Ascending aorta (tissue), 2 donors: Measurements from ENCODE around the gene ABCA10. TPM values are rescaled to one million over a fixed set of nuclear protein-coding genes. Genes with fewer than 3 reads are reported as not detected.

Experiments
- DNase-seq, 2 donors: peaks; one replicate each; pipeline ENCODE4 v3.0.0-alpha.2; 2019; ENCODE audit warnings: low spot score in 2 of 2
- H3K27ac ChIP-seq, 2 donors: fragments of 200-600 bp; sonication (generic); one replicate each; pipeline ENCODE4 v1.5.1; 2016 to 2017; ENCODE audit warnings: mild to moderate bottlenecking in 1 of 2
- H3K27me3 ChIP-seq: fragments of 200-600 bp; sonication (generic); one replicate; pipeline ENCODE4 v1.5.1; 2017
- H3K36me3 ChIP-seq, 2 donors: fragments of 200-600 bp; sonication (generic); one replicate each; pipeline ENCODE4 v1.5.1; 2016
- H3K4me1 ChIP-seq, 2 donors: fragments of 200-600 bp; sonication (generic); one replicate each; pipeline ENCODE4 v1.5.1; 2016 to 2017; ENCODE audit warnings: mild to moderate bottlenecking in 1 of 2
- H3K4me3 ChIP-seq, 2 donors: fragments of 200-600 bp; sonication (generic); one replicate each; pipeline ENCODE4 v1.5.1; 2016 to 2017; ENCODE audit warnings: mild to moderate bottlenecking in 1 of 2
- H3K9me3 ChIP-seq, 2 donors: fragments of 200-600 bp; sonication (generic); one replicate each; pipeline ENCODE4 v1.5.1; 2016
- intact Hi-C: fragments of 100-400 bp; cut with DNase I; formaldehyde crosslinking; loops from one replicate; pipeline ENCODE4 v1.15.1; 2023
- total RNA-seq: library from RNA; depleted of rRNA; stranded (reverse); fragments of >200 nt; gene quantifications from one replicate; pipeline ENCODE4 v1.1.0, GENCODE V29; 2016
- TF ChIP-seq, protein P1 (sequence below), 3 experiments: fragments of 200-600 bp in 2 of 3; fragments of 450-650 bp in 1 of 3; sonication (generic) in 2 of 3; IDR thresholded peaks; one replicate each; pipeline ENCODE4 v1.5.1; 2016 to 2019; ENCODE audit warnings: antibody characterized with exemption in 3 of 3, mild to moderate bottlenecking in 1 of 3, moderate library complexity in 1 of 3

ABCA10 gene
- total RNA-seq, 1 donor from 2014 or later, result 6.8 TPM

DNA sequence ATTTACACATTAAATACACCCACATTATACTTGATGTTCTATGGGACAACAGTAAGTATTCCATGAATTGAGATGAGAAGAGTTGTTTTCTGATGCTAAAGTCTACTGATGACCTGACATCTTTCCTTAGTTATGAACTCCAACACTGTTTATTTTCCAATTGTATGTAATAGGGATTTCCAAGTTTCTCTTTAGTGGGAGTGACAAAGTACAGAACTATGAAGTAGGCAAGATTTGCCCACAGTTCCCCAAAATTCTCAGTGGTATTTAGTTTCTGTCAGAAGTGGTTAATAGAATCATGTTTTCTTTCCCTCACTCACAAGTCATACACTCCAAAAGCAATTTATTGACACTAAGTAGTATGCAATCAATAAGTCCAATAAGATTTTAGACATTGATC lies 64.4 kb downstream of the ABCA10 start:
- intact Hi-C loops, result no loop called here
- TF ChIP-seq, protein P1, sequence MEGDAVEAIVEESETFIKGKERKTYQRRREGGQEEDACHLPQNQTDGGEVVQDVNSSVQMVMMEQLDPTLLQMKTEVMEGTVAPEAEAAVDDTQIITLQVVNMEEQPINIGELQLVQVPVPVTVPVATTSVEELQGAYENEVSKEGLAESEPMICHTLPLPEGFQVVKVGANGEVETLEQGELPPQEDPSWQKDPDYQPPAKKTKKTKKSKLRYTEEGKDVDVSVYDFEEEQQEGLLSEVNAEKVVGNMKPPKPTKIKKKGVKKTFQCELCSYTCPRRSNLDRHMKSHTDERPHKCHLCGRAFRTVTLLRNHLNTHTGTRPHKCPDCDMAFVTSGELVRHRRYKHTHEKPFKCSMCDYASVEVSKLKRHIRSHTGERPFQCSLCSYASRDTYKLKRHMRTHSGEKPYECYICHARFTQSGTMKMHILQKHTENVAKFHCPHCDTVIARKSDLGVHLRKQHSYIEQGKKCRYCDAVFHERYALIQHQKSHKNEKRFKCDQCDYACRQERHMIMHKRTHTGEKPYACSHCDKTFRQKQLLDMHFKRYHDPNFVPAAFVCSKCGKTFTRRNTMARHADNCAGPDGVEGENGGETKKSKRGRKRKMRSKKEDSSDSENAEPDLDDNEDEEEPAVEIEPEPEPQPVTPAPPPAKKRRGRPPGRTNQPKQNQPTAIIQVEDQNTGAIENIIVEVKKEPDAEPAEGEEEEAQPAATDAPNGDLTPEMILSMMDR (IDR thresholded peaks at IDR 0.05), result no peak
- H3K27me3 ChIP-seq, result no peaks in the 10 kb centered on the region
- no peaks in the 10 kb centered on the region for H3K9me3 ChIP-seq
- H3K27ac ChIP-seq, result no peak overlapping the region
- H3K4me3 ChIP-seq, result no peak overlapping the region
- DNase-seq, result no peak
- H3K36me3 ChIP-seq, result no peaks in the 10 kb centered on the region
- no peaks in the 10 kb centered on the region for H3K4me1 ChIP-seq

DNA sequence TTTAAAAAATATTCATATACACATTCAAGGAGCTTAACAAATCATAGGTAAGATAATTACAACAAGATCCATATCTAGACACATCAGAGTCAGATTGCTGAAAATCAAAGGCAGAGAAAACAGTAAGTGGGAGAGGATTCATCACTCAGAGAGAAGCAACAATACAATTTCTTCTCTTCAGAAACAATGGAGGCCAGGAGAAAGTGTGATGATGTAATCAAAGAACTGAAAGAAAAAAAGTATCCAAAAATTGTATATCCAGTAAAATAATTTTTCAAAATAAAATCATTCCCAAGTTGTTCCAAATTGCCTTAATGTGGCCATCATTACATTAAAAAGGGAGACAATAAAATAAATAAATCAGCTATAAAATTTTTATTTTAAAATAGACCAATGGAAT lies 69.2 kb downstream of the ABCA10 start:
- TF ChIP-seq, protein P1 (IDR thresholded peaks at IDR 0.05), result no peak
- Histone ChIP-seq H3K27me3 (no peaks in the 10 kb centered on the region), H3K27ac (no peak overlapping the region), H3K9me3 (no peaks in the 10 kb centered on the region), H3K4me1 (no peaks in the 10 kb centered on the region), H3K36me3 (no peaks in the 10 kb centered on the region), H3K4me3 (no peak overlapping the region)
- intact Hi-C loops, result no loop called here
- no peak for DNase-seq

DNA sequence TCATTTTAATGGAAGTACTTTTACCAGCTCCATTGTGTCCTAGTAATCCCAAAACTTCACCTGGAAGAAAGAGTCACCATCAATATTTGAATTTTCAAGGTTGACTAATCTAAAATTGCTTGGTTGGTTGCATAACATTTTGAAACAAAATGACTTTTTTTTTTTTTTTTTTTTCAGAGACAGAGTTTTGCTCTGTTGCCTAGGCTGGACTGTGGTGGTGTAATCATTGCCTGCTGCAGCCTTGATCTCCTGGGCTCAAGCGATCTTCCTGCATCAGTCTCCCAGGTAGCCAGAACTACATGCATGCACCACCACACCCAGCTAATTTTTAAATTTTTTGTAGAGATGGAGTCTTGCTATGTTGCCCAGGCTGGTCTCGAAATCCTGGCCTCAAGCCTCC lies 74.4 kb downstream of the ABCA10 start:
- Histone ChIP-seq H3K27me3 (no peaks in the 10 kb centered on the region), H3K4me1 (no peaks in the 10 kb centered on the region), H3K27ac (no peak overlapping the region), H3K9me3 (no peaks in the 10 kb centered on the region), H3K4me3 (no peak overlapping the region), H3K36me3 (no peaks in the 10 kb centered on the region)
- intact Hi-C loops, result no loop called here
- TF ChIP-seq, protein P1 (IDR thresholded peaks at IDR 0.05), result no peak
- no peak for DNase-seq

DNA sequence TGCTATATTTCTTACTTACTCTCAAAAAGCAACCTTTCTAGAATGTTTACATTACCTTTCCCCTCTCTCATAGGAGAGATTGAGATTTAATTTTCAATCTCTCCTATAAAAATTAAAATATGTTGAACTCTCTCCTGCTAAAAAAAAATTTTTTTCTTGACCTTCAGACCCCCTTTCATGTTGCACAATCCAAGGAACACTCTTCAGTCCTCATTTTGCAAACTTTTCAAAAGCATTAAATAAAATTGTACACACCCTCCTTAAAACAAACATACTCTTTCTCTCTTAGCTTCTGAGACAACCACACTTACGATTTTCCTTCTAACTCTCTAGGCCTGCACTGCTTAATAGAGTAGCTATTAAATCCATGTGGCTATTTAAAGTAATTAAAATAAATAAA lies 78.3 kb downstream of the ABCA10 start:
- H3K4me3 ChIP-seq, result no peak overlapping the region
- no peaks in the 10 kb centered on the region for H3K4me1 ChIP-seq
- H3K27me3 ChIP-seq, result no peaks in the 10 kb centered on the region
- TF ChIP-seq, protein P1 (IDR thresholded peaks at IDR 0.05), result no peak
- H3K27ac ChIP-seq, result no peak overlapping the region
- H3K36me3 ChIP-seq, result no peaks in the 10 kb centered on the region
- DNase-seq, result no peak
- H3K9me3 ChIP-seq, result no peaks in the 10 kb centered on the region
- intact Hi-C loops, result no loop called here

DNA sequence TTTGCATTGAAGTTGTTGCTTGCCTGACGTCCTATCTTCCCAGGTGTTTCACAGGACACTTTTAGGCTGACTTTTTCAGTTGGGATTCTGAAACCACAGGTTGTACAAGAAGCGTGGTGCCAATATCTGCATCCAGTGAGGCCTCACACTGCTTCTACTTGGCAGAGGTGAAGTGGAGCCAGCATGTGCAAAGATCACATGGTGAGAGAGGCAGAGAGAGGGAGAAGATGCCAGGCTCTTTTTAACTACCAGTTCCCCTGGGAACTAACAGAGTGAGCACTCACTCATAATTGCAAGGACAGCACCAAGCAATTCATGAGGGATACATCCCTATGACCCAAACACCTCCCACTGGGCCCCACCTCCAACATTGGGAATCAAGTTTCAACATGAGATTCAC lies 81.2 kb downstream of the ABCA10 start:
- H3K36me3 ChIP-seq, result no peaks in the 10 kb centered on the region
- H3K4me1 ChIP-seq, result no peaks in the 10 kb centered on the region
- no peaks in the 10 kb centered on the region for H3K9me3 ChIP-seq
- no peak overlapping the region for H3K27ac ChIP-seq
- TF ChIP-seq, protein P1 (IDR thresholded peaks at IDR 0.05), result no peak
- DNase-seq, result no peak
- H3K4me3 ChIP-seq, result no peak overlapping the region
- intact Hi-C loops, result no loop called here
- no peaks in the 10 kb centered on the region for H3K27me3 ChIP-seq
